H9 (cell line): ENCODE measurements around the gene EHD1. TPM values are rescaled to one million over a fixed set of nuclear protein-coding genes. Genes with fewer than 3 reads are reported as not detected.

Experiments
- DNase-seq: peaks from one replicate; pipeline ENCODE4 v3.0.0-alpha.2; 2017
- H2AFZ ChIP-seq: one replicate; pipeline ENCODE4 v1.6.1; 2013; ENCODE audit warnings: mild to moderate bottlenecking, low read length, control low read depth, moderate library complexity
- H2AK5ac ChIP-seq: 2 replicates; pipeline ENCODE4 v1.6.1; 2013; ENCODE audit warnings: low read length, control low read depth, mixed read lengths; ENCODE audit not compliant: insufficient read length
- H2BK120ac ChIP-seq: one replicate; pipeline ENCODE4 v1.6.1; 2013; ENCODE audit warnings: low read depth, mild to moderate bottlenecking, low read length, control low read depth, inconsistent platforms; ENCODE audit not compliant: poor library complexity, severe bottlenecking
- H2BK12ac ChIP-seq: 2 replicates; pipeline ENCODE4 v1.6.1; 2013; ENCODE audit warnings: low read length, control low read depth, mixed read lengths, low read depth; ENCODE audit not compliant: insufficient read length
- H2BK15ac ChIP-seq: 2 replicates; pipeline ENCODE4 v1.6.1; 2013; ENCODE audit warnings: low read depth, low read length, control low read depth
- H2BK20ac ChIP-seq: one replicate; pipeline ENCODE4 v1.6.1; 2013; ENCODE audit warnings: low read depth, mild to moderate bottlenecking, low read length, control low read depth, inconsistent platforms; ENCODE audit not compliant: poor library complexity, severe bottlenecking
- H2BK5ac ChIP-seq: 2 replicates; pipeline ENCODE4 v1.6.1; 2013; ENCODE audit warnings: low read length, control low read depth, mixed read lengths; ENCODE audit not compliant: insufficient read length
- H3K14ac ChIP-seq: 2 replicates; pipeline ENCODE4 v1.6.1; 2013; ENCODE audit warnings: low read length, control low read depth; ENCODE audit not compliant: insufficient read depth
- H3K18ac ChIP-seq: 2 replicates; pipeline ENCODE4 v1.6.1; 2013; ENCODE audit warnings: low read depth, mild to moderate bottlenecking, mixed read lengths, low read length, control low read depth; ENCODE audit not compliant: insufficient read length
- H3K23ac ChIP-seq: 2 replicates; pipeline ENCODE4 v1.6.1; 2013; ENCODE audit warnings: low read length, control low read depth, mixed read lengths, low read depth; ENCODE audit not compliant: insufficient read length
- H3K23me2 ChIP-seq: 2 replicates; pipeline ENCODE4 v1.6.1; 2013; ENCODE audit warnings: low read depth, mild to moderate bottlenecking, mixed read lengths, low read length, control low read depth; ENCODE audit not compliant: insufficient read length, poor library complexity, severe bottlenecking
- H3K27ac ChIP-seq: 2 replicates; pipeline ENCODE4 v1.5.1; 2013; ENCODE audit warnings: low read length, control low read depth, mixed read lengths, low read depth; ENCODE audit not compliant: insufficient read length
- H3K27me3 ChIP-seq: 2 replicates; pipeline ENCODE4 v1.6.1; 2013; ENCODE audit warnings: low read length, control low read depth, inconsistent platforms; ENCODE audit not compliant: insufficient read depth
- H3K4ac ChIP-seq: 2 replicates; pipeline ENCODE4 v1.6.1; 2013; ENCODE audit warnings: low read depth, mild to moderate bottlenecking, control low read depth, inconsistent platforms, low read length, moderate library complexity
- H3K4me1 ChIP-seq: 2 replicates; pipeline ENCODE4 v1.6.1; 2013; ENCODE audit warnings: low read length, control low read depth, inconsistent platforms; ENCODE audit not compliant: insufficient read depth
- H3K4me2 ChIP-seq: 2 replicates; pipeline ENCODE4 v1.6.1; 2013; ENCODE audit warnings: low read length, control low read depth, mixed read lengths; ENCODE audit not compliant: insufficient read length, insufficient read depth
- H3K56ac ChIP-seq: 2 replicates; pipeline ENCODE4 v1.6.1; 2013; ENCODE audit warnings: low read depth, mild to moderate bottlenecking, mixed read lengths, low read length, control low read depth; ENCODE audit not compliant: insufficient read length
- H3K79me1 ChIP-seq: 2 replicates; pipeline ENCODE4 v1.6.1; 2013; ENCODE audit warnings: low read depth, mild to moderate bottlenecking, moderate library complexity, low read length, control low read depth, inconsistent platforms; ENCODE audit not compliant: insufficient read depth, poor library complexity, severe bottlenecking
- H3K79me2 ChIP-seq: 2 replicates; pipeline ENCODE4 v1.6.1; 2013; ENCODE audit warnings: low read length, control low read depth, inconsistent platforms; ENCODE audit not compliant: insufficient read depth
- H3K9ac ChIP-seq: 2 replicates; pipeline ENCODE4 v1.6.1; 2013; ENCODE audit warnings: low read length, control low read depth, mixed read lengths; ENCODE audit not compliant: insufficient read length; ENCODE audit errors: extremely low read depth
- H3K9me3 ChIP-seq: one replicate; pipeline ENCODE4 v1.6.1; 2013; ENCODE audit warnings: low read depth, low read length, inconsistent platforms; ENCODE audit not compliant: control insufficient read depth
- H3T11ph ChIP-seq: one replicate; pipeline ENCODE4 v1.6.1; 2013; ENCODE audit warnings: mild to moderate bottlenecking, low read length, control low read depth, inconsistent platforms
- H4K20me1 ChIP-seq: one replicate; pipeline ENCODE4 v1.6.1; 2013; ENCODE audit not compliant: control insufficient read depth, insufficient read length, insufficient read depth
- H4K5ac ChIP-seq: 2 replicates; pipeline ENCODE4 v1.6.1; 2013; ENCODE audit warnings: low read depth, mild to moderate bottlenecking, mixed read lengths, low read length, control low read depth; ENCODE audit not compliant: insufficient read length
- H4K8ac ChIP-seq: replicated peaks from 2 replicates; pipeline ENCODE4 v1.6.1; 2013; ENCODE audit warnings: low read length, control low read depth, mixed read lengths, low read depth; ENCODE audit not compliant: insufficient read length
- H4K91ac ChIP-seq: 2 replicates; pipeline ENCODE4 v1.6.1; 2013; ENCODE audit warnings: low read depth, mild to moderate bottlenecking, moderate library complexity, mixed read lengths, low read length, control low read depth; ENCODE audit not compliant: insufficient read length
- H3K27ac Mint-ChIP-seq, 3 experiments: 2 replicates in 2 of 3; 3 replicates in 1 of 3; pipeline ENCODE4 v1.8.0; 2020 to 2021; ENCODE audit warnings: mixed read lengths in 3 of 3, mild to moderate bottlenecking in 1 of 3, moderate library complexity in 1 of 3
- H3K27me3 Mint-ChIP-seq: 2 replicates; pipeline ENCODE4 v1.8.0; 2021; ENCODE audit warnings: low read depth, mild to moderate bottlenecking, moderate library complexity, mixed read lengths
- H3K36me3 Mint-ChIP-seq, 3 experiments: 2 replicates in 2 of 3; 3 replicates in 1 of 3; pipeline ENCODE4 v1.8.0; 2020 to 2021; ENCODE audit warnings: low read depth in 3 of 3, mixed read lengths in 3 of 3; ENCODE audit not compliant: insufficient read depth in 1 of 3
- H3K4me1 Mint-ChIP-seq, 2 experiments: 2 replicates each; pipeline ENCODE4 v1.8.0; 2020; ENCODE audit warnings: mixed read lengths in 2 of 2
- H3K4me3 Mint-ChIP-seq, 2 experiments: 2 replicates in 1 of 2; 3 replicates in 1 of 2; pipeline ENCODE4 v1.8.0; 2020 to 2021; ENCODE audit warnings: mild to moderate bottlenecking in 2 of 2, mixed read lengths in 2 of 2, moderate library complexity in 1 of 2
- H3K9me3 Mint-ChIP-seq, 2 experiments: 2 replicates in 1 of 2; 3 replicates in 1 of 2; pipeline ENCODE4 v1.8.0; 2020; ENCODE audit warnings: mild to moderate bottlenecking in 2 of 2, mixed read lengths in 2 of 2, moderate library complexity in 1 of 2
- WGBS: extraction: QIAGEN DNeasy Blood & Tissue Kit; methylation state at CpG from one replicate; pipeline ENCODE4 v1.1.7; 2013; ENCODE audit warnings: missing lambda C conversion rate, low lambda C conversion rate, mixed read lengths; ENCODE audit not compliant: insufficient read length; ENCODE audit errors: extremely low coverage; 5-methylcytosine and 5-hydroxymethylcytosine counted together
- total RNA-seq: library from RNA; stranded (reverse); gene quantifications from 2 replicates; pipeline ENCODE4 v1.2.1, GENCODE V29; 2021
- TF ChIP-seq, protein P1 (sequence below): fragments of 200-600 bp; sonication (generic); conservative IDR thresholded peaks from 3 replicates; pipeline ENCODE4 v1.8.0; 2021; ENCODE audit warnings: antibody characterized with exemption, mild to moderate bottlenecking

The EHD1 gene
- total RNA-seq, 1 experiment from 2014 or later, result 31.0 TPM

DNA sequence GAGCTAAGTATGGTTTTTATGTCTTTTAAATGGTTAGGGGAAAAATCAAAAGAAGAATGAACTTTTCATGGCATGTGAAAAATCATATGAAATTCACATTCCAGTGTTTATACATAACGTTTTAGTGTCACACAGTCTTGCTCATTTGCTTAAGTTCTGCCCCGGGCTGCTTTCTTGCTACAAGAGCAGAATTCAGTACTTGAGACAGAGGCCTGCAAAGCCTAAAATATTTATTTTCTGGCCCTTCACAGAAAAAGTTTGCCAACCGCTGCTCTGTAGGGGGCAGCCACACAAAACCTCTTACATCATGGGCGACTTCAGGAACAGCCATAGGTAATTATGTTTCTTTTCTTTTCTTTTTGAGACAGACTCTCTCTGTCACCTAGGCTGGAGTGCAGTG, 39.6 kb upstream of the EHD1 start:
- no peak overlapping the region for H4K8ac ChIP-seq
- no peak overlapping the region for H3K56ac ChIP-seq
- no CpG with 5 or more reads among the region's 4 CpGs for WGBS
- H2AK5ac ChIP-seq, result no peak overlapping the region
- no peak overlapping the region for H2BK5ac ChIP-seq
- no peak overlapping the region for H3K14ac ChIP-seq
- H3K9me3 Mint-ChIP-seq, result no peaks in the 10 kb centered on the region
- H3K79me2 ChIP-seq, result no peaks in the 10 kb centered on the region
- H3K9me3 ChIP-seq, result no peaks in the 10 kb centered on the region
- no peak overlapping the region for H2BK12ac ChIP-seq
- TF ChIP-seq, protein P1, sequence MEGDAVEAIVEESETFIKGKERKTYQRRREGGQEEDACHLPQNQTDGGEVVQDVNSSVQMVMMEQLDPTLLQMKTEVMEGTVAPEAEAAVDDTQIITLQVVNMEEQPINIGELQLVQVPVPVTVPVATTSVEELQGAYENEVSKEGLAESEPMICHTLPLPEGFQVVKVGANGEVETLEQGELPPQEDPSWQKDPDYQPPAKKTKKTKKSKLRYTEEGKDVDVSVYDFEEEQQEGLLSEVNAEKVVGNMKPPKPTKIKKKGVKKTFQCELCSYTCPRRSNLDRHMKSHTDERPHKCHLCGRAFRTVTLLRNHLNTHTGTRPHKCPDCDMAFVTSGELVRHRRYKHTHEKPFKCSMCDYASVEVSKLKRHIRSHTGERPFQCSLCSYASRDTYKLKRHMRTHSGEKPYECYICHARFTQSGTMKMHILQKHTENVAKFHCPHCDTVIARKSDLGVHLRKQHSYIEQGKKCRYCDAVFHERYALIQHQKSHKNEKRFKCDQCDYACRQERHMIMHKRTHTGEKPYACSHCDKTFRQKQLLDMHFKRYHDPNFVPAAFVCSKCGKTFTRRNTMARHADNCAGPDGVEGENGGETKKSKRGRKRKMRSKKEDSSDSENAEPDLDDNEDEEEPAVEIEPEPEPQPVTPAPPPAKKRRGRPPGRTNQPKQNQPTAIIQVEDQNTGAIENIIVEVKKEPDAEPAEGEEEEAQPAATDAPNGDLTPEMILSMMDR, result no peak
- H3K9ac ChIP-seq, result peak overlapping the region; percentile 61
- H4K91ac ChIP-seq, result no peak overlapping the region
- peak overlapping the region; percentile 66 for H3K4me2 ChIP-seq
- H3T11ph ChIP-seq, result no peak overlapping the region
- peak overlapping the region; percentile 81 to 97 (median 86) for H3K27ac Mint-ChIP-seq
- no peak for DNase-seq
- H3K4me1 ChIP-seq, result no peaks in the 10 kb centered on the region
- no peak overlapping the region for H2BK20ac ChIP-seq
- H3K18ac ChIP-seq, result no peak overlapping the region
- H3K36me3 Mint-ChIP-seq, result peaks cover 4 to 8% (median 6%) of the 10 kb centered on the region in 3 experiments; a peak in 6 of 7 replicates
- peaks cover 18 to 22% of the 10 kb centered on the region in 2 experiments for H3K4me1 Mint-ChIP-seq
- H4K20me1 ChIP-seq, result no peaks in the 10 kb centered on the region
- no peak overlapping the region for H2BK120ac ChIP-seq
- no peak overlapping the region for H2BK15ac ChIP-seq
- H3K23me2 ChIP-seq, result peaks cover 10% of the 10 kb centered on the region
- H3K27ac ChIP-seq, result no peak overlapping the region
- H4K5ac ChIP-seq, result no peak overlapping the region
- no peak overlapping the region for H3K23ac ChIP-seq
- H2AFZ ChIP-seq, result no peak overlapping the region
- no peaks in the 10 kb centered on the region for H3K79me1 ChIP-seq
- no peaks in the 10 kb centered on the region for H3K27me3 Mint-ChIP-seq
- no peaks in the 10 kb centered on the region for H3K27me3 ChIP-seq
- no peak overlapping the region for H3K4ac ChIP-seq
- peak overlapping the region; percentile 84 to 90 for H3K4me3 Mint-ChIP-seq
